HG03520 (cell line): ENCODE data around the gene PIGS.
"Not testable (repeated sequence)": the region's sequence is repeated elsewhere in the genome, so short reads cannot be mapped to it uniquely, and the experiment has no call there.

Source experiments
- ATAC-seq: cut with Tn5 transposase; IDR thresholded peaks from one replicate; pipeline ENCODE4 v1.9.1; 2021; ENCODE audit warnings: mild to moderate bottlenecking, moderate library complexity; ENCODE audit not compliant: unreplicated experiment

Gene PIGS

DNA sequence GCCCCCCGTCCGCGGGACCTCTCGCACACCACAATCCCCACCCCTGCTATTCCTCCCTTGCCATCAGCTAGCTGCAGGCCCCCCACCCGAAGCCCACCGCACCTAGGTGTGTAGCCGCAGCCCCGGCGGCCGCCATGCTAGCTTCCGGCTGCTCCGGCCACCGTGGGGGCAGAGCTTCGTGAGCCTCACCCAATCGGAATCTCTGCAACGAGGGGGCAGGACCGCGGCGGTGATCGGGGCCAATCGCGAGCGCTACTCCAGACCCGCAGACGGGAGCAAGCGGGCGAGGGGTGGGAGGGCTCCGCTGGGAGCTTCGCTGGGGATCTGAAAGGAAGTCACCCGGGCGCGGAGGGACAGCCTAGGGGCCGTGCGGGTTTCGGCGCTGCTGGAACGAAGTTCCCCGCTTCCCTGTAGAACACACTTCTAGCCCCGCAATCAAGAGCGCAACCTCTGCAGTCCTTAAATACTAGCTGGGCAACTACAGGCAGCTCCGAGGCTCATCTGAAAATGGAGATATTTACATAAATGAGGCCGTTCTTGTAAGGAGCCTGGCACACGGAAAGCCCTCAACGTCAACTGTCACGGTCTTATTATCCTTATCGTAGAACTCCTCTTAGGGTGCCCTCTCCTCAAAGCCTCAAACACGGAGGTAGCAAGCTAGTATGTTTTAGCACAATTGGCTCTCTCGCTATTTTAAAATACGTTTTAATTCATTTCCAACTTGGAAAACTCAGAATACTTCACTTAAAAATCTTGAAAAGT is at the start of gene PIGS:
Gene PIGS, minus strand, starts transcription at position 164 of the 762 bp plus-strand sequence. Its CDS starts 28 bp downstream, at position 136.
- ATAC-seq = peak; percentile 81

DNA sequence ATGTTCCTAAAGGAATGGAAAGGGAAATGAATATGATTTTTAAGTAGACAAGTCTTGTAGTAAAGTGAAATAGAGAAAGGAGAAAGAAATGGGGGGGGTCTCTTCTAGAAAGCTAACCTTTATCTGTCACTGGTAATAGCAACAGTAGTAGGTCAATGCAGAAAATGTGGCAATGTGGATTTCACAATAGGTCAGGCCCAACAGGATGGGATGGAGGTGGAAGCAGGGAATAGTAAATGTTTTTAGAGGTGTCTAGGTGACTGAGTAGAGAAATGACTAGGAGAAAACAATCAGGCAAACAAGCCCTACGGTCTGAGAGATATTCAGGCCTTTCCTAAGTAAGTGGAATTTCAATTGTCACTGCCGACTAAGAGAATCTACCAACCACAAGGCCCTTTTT is 48.7 kb upstream of the PIGS start:
- ATAC-seq = no peak

GRCh38 chr17:28618464-28618863 is 47.1 kb upstream of the PIGS start:
- ATAC-seq = no peak

- ATAC-seq = no peak
Observed at GRCh38 chr17:28616281-28616680, 45.0 kb upstream of the PIGS start.

DNA sequence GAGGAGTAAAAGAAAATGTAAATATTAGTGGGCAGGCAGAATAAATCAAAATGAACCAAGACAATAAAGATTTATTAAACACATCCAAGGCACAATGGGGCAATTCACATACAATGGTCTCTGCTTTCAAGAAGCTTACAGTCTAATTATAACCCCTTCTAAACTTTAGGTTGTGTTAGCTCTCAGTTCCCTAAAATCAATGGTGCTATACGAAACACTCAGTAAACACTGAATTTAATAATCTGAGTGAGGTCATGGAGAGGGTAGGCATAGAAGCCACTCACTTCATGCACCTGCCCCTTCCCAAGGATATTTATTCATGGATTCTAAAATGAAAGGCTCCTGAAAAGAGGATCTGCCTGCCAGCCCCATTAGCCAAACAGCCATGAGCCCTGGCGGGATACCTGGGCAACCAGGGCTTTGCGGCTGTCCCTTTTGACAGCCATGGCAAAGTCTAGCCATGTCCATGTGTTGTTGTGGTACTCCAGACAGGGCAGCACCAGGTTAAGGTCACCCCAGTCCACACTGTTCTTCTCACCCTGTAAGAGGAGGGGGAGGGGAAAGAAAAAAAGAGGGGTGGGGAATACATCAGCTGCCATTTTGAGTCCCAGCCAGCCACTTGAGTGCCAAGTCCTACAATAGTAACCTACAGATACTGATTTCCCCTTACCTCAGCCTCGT is 44.1 kb upstream of the PIGS start:
- no peak for ATAC-seq

- no peak for ATAC-seq
Observed at GRCh38 chr17:28613931-28614381, 42.6 kb upstream of the PIGS start, which contains the start of gene RSKR. TSS of gene RSKR (minus strand) at chr17:28614185. CDS start at chr17:28614161, 24 bp downstream.

DNA sequence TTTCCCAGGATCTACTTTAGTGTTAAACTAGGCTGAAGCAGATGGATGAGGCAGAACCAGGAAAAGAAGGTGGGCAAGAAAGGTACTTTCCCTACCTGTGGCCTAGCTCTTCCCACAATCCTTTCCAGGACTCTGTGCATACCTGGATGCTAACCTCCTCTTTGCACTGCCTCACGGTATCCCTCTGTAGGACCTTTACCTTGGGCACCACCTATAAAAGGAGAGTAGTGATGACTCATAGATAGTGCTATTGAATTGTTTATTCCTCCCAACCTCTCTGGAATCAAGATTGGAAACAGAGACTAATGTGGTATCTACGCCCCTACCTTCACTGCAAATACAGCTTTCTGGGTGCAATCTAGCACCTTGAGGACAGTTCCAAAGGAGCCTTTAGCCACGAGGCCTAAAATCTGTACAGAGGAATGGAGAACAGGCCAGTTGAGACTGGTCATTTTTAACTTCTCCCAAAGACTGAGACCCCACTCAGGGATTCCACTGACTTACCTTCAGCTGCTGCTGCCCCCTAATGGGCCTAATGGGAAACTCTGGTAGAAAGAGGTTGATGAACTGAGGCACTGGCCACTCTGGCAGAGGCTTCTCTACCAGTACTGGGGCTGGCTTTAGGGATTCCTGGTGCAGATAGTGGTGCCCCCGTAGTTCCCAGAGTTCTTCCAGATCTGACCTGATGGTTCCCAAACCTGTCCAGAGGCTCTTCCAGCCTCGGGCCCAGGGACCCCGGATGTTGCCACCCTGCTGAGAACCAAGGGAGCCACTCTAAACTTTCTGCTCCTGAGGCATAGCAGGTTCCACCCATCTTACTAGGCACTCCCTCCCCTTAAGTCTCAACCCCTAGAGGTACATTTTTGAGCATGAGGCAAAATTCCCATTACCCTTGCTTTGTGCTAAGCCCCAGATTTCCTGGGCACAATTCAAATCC is 41.9 kb upstream of the PIGS start:
- no peak for ATAC-seq

DNA sequence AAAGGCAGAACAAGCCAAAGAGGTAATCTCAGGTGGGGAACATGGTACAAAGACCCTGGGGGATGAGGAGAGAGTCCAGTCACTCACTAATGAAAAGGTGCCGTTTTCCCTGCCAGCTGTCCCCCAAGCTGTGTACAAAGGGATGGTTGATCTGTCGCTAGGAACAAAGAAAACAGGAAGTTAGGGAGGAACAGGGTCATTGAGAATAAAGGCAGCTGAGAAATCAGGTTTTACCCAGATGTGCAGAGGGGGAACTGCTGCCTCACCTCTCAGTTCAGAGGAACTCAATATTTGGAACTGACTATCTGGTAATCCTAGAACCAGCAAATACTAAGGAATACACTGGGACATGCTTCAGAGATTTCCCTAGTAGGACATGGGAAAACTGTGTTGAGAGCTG is 41.2 kb upstream of the PIGS start:
- ATAC-seq = no peak

DNA sequence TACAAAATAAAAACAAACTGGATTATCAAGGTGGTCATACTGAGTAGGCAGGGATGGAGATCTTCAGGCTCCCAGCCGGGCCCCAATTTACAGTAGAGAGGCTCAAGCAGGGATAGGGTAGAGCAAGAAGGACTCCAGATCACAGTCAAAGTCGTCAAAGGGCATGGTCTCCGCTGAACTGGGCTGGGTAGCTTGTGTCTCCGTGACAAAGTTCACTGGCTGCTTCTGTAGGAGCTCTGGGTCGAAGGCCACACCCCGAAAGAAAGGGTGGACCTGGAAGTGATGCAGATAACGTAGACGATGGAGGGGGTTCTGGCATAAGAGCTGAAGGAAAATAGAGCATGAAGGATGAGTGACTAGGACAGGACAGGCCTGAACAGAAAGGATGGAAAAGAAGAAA is 39.1 kb upstream of the PIGS start:
- no peak for ATAC-seq

DNA sequence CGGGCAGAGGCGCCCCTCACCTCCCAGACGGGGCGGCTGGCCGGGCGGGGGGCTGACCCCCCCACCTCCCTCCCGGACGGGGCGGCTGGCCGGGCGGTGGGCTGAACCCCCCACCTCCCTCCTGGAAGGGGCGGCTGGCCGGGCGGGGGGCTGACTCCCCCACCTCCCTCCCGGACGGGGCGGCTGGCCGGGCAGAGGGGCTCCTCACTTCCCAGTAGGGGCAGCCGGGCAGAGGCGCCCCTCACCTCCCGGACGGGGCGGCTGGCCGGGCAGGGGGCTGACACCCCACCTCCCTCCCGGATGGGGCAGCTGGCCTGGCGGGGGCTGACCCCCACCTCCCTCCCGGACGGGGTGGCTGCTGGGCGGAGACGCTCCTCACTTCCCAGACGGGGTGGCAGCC is 32.7 kb upstream of the PIGS start:
- not testable (repeated sequence) for ATAC-seq

DNA sequence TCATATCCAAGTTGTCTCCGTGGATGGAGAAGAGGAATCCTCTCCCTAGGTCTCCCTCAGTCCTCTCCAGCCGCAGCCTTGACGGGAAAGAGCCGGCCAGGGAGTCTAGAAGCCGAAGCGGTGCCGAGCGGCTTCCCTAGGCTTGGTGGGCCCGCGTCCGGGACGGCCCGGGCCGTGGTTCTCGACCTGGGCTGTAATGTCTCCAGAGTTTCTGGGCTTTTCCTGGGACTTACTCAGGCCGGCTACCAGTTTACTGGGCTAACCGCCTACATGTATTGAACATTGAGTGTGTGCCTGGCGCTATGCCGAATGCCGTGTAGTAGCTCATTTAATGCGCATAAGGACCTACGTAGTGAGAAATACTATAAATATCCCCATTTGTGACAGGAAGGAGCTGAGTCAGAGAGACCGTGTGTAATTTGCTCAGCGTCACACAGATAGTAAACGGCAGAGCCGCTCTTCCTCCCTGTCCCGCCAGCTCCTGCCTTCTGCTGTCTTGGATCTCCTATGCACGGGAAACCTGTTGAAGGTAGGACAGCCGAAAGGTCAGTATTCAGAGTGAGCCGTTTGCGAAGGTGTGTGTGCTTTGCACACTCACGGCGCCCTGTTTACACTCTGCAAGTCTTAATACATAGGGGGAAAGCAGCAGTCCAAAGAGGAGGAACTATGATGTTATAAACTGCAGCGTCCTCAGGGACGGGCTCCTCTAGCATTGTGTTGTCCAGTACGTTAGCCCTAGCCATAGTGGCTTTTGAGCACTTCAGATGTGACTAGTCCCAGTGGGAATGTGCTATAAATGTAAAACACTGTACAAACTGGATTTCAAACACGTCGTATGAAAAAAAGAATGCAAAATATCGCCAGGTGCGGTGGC is 28.2 kb upstream of the PIGS start:
- peak; percentile 38 for ATAC-seq

- ATAC-seq = peak; percentile 75
Observed at GRCh38 chr17:28598799-28599310, 27.5 kb upstream of the PIGS start, which contains the start of gene SPAG5. TSS of gene SPAG5 (minus strand) at chr17:28599025. CDS start at chr17:28598946, 79 bp downstream.

DNA sequence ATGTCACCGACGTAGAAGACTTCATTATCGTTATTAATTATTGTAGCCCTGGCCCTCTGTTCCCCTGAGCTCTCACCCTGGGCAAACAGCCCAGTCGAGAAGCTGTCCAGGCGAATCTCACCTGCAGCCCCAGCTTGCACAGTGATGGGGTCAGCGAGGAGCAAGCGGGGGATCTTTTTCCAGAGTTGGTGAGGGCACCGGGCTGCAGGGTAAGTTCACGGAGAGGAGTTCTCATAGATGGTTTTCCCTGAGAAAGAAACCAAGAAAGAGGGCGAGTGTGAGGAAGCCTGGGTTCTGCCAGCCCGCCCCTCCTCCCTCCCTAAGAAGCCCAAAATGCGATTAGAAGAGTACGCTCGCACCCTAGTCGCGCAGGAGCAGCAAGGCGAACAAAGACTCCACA is 27.1 kb upstream of the PIGS start:
- ATAC-seq = no peak

DNA sequence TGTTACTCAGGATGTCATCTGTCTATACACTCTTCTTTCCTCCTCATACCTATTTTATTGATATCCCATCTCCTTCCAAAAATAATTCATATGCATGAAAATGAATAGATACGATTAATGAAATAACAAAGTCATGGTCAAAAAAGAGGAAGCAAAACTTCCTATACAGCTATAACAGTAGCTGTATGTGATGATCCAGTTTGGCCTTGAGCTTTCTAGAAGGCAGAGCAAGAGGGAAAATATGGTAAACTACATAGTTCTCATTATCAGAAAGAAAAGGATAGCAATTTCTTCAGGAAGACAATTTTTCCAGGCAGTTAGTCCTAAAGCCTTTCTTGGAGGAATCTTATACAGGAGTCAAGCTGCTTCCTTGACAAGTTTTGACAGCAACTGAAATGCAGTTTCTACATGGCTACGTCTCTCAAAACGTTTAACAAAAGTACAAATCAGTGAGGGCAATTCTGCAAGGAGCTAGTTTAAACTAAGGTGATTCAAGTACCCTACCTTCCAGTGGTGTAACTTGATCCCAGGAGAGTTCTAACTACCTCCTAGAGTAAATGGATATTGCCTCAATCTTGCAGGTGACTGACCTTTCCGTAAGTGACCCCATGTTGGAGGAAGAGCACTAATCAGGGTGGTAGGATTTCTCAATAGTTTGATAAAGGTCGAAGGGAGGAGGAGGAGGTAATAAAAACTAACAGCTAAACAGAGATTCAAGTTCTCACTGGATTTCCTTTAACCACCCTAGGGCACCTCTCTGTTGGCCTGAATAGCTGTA is 26.5 kb upstream of the PIGS start:
- no peak for ATAC-seq

DNA sequence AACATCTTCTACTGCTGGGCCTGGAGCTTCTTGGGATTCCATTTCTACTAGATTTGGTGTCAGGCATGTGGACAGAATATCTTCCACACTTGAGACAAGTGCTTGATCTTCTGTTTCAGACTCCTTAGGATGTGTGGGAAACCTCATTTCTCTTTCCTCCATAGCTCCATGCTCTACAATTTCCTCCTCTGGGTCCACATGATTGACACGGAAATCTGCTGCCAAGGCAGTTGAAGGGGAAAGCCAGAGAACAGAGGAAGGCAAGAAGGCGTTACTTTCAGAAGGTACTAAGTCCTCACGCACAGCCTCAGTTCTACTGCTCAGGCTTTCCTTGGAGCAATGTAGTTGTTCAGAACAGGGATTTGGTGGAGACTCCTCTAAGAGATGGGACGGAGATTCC is 20.9 kb upstream of the PIGS start:
- no peak for ATAC-seq

GRCh38 chr17:28585851-28586250 is 14.5 kb upstream of the PIGS start:
- ATAC-seq = no peak

- no peak for ATAC-seq
Observed at GRCh38 chr17:28584434-28584833, 13.1 kb upstream of the PIGS start.

DNA sequence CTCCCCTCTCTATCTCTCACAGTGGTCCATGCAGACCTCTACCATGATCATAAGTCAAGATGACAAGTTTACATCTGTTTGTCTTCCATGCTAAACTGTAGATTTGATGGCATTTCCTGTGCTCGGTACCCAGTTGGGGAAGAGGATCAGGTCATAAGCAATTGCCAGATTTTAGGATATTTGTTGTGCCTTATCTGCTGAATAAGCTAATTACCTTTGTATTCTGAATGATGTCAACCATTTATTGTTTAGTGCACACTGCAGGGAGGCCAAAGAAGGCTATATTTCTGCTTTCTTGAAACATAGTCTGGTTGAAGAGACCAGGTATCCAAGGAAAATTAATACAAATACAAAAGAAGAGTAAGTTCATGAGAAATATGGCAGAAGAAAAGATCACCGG is 11.2 kb upstream of the PIGS start:
- no peak for ATAC-seq

DNA sequence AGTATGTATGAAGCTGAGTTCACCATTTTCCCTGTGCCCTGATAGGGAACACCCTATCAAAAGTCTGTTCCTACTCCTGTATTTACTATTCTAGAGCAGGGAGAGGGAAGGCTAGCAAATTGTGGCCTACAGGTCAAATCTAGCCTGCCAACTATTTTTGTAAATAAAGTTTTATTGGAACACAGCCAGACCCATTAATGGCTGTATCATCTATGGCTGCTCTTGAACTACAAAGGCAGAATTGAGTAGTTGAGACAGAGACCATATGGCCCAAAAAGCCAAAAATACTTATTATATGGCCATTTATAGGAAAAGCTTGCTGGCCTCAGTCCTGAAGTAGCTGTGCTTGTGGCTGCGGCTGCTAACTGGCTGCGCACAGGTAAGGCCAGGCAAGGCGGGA is 9.6 kb upstream of the PIGS start:
- no peak for ATAC-seq
